ENCODE measurements around the gene FAM107B.

- TF ChIP-seq POLR2AphosphoS5 (IDR thresholded peaks at IDR 0.05; ENCODE audit: low read depth, low read length) (no peak), SIN3A (IDR thresholded peaks at IDR 0.05; ENCODE audit: borderline replicate concordance, insufficient read depth, low read length) (no peak), TAF1 (IDR thresholded peaks at IDR 0.05; ENCODE audit: borderline replicate concordance, insufficient read depth, low read length) (no peak)
Measured at GRCh38 chr10:14635043-14635710, 139.5 kb downstream of the FAM107B start.

All from PFSK-1 (cell line).